DMS114 treated with DMSO at 0.1 percent for 48 hours (cell line): ENCODE results near the gene SCAPER.

Experiments
- DNase-seq: peaks from one replicate; lab custom pipeline; 2025; ENCODE audit not compliant: unreplicated experiment; lab: John Stamatoyannopoulos, UW

The SCAPER gene, protein sequence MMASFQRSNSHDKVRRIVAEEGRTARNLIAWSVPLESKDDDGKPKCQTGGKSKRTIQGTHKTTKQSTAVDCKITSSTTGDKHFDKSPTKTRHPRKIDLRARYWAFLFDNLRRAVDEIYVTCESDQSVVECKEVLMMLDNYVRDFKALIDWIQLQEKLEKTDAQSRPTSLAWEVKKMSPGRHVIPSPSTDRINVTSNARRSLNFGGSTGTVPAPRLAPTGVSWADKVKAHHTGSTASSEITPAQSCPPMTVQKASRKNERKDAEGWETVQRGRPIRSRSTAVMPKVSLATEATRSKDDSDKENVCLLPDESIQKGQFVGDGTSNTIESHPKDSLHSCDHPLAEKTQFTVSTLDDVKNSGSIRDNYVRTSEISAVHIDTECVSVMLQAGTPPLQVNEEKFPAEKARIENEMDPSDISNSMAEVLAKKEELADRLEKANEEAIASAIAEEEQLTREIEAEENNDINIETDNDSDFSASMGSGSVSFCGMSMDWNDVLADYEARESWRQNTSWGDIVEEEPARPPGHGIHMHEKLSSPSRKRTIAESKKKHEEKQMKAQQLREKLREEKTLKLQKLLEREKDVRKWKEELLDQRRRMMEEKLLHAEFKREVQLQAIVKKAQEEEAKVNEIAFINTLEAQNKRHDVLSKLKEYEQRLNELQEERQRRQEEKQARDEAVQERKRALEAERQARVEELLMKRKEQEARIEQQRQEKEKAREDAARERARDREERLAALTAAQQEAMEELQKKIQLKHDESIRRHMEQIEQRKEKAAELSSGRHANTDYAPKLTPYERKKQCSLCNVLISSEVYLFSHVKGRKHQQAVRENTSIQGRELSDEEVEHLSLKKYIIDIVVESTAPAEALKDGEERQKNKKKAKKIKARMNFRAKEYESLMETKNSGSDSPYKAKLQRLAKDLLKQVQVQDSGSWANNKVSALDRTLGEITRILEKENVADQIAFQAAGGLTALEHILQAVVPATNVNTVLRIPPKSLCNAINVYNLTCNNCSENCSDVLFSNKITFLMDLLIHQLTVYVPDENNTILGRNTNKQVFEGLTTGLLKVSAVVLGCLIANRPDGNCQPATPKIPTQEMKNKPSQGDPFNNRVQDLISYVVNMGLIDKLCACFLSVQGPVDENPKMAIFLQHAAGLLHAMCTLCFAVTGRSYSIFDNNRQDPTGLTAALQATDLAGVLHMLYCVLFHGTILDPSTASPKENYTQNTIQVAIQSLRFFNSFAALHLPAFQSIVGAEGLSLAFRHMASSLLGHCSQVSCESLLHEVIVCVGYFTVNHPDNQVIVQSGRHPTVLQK (N-terminal part only)

DNA sequence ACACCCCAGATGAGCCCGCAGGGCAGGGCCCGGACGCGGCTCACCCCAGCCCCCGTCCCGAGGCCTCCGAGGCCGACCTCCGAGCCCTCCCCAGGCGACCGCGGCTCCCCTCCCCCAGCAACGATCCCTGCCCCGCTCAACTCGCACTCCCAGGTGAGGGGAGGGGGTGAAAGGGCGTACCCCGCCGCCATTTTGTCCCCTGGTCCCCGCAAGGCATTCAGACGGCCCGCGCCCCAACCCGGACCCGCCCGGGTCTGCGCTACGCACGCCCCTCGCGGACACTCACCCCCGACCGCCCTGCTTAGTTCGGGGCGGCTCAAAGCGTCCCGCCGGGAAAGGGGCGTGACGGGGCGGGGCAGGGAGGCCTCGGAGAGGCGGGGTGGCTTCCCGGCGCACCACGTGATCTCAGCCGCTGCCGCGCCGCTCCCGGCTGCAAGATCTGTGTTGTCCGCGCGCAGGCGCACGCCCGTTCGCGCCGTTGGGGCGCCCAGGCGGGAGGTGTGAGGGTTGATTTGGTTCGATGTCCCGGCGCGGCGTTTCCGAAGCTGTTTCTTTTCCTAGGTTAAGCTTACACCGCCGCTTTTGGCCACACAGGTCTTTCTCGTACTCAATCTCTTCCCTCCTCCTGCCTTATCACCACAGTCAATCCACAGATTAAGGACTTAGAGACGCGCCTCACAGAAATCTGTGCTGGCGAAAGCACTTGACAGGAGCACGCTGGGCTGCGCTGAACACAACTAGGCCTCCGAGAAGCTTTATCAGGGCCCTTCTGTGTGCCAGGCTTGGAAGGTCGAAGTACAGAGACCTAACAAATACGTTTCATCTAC, at the start of gene SCAPER:
TSS of gene SCAPER (minus strand) at position 328 of the 827 bp plus-strand sequence. CDS start 21,523 bp downstream, outside the sequence.
- DNase-seq = peak; percentile 82

DNA sequence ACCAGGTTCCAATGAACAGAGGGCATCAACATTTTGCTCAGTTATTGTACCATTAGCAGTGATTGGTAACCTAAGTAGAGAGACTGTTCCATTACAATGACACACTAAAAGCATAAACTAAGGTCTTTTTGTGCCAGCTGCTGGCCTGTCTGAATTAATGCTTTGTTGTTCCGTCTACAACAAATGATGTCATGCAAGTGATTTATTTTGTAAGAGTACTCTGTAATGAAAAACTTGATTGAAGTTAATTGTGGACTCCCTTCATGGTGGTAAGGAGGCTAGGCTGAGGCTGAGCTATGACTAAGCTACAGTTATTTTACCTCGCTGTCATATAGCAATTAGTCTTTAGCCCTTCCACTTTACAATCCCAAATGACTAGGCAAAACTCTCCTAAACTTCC, 49.6 kb upstream of the SCAPER start:
- DNase-seq = no peak

DNA sequence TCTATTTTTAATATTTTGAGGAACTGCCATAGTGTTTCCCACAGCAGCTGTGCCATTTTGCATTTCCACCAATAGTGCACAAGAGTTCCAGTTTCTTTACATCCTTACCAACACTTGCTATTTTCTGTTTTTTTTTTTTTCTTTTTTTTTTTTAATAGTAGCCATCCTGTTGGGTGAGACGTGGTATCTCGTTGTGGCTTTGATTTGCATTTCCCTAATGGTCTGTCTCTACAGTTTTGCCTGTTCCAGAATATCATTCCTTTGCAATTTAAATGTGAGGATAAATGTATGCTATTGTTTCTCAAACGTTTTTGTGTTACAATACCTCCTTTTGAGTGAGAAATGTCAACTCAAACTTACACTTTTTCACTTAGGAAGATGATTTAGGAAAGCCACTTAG, 48.8 kb upstream of the SCAPER start:
- no peak for DNase-seq

DNA sequence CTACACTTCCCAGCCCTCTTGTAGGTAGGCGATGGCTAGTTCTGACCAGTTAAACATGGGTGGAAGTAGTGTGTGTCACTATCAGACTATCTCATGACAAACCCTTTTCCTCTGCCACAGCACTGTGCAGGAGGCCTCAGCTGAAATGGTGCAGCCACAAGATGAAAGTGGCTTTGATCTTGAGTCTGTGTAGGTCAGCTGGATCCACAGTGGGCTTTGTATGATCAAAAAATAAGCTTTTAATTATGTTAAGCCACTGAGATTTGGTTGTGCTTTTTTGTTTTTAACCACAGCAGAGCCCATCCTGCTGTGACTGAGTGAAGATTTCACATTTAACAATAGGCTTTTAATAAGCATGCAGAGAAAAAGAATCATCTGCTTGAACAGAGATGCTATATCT, 46.1 kb upstream of the SCAPER start:
- no peak for DNase-seq

DNA sequence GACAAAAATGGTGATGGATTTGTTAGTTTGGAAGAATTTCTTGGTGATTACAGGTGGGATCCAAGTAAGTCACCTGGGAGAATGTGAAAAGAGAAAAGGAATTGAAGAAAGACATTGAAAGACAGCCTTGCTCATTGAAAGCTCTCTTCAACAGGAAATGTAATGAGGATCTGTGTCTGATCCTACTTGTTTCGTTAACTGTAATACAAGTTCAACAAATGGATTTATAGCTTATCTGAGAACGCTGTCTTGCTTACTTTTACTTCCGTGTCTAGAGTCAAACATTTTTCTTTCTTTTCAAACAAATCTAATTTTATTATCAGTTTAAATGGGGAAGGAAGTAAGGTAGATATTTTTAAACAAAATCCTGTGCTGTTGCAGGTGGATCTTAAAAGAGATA, 42.3 kb upstream of the SCAPER start:
- DNase-seq = no peak

DNA sequence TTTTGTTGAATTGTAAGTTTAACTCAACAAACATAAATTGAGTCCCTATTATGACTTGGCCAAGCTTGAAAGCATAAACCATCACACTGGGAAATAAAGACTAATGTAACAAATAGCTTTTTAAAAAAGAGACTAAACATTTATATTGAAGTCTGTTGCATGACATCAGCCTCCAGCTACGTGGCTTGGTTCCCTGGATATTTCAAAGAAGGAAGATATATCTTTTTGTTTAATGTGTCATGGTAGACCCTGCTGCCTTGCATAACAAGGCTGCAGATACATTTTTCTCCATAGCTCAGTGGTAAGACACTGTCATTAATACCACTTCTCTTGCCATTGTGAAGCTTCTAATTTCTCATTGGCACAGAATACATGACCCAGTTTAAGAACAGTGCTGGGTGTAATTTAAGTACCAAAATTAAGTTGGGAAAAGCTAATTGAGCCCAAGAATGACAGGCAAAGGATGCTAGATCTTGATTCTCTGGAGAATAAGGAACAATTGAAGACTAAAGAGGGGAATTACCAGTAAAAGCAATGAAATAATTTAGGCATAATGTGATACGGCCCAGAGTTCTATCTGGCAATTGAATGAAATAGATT, 40.5 kb upstream of the SCAPER start:
- no peak for DNase-seq

DNA sequence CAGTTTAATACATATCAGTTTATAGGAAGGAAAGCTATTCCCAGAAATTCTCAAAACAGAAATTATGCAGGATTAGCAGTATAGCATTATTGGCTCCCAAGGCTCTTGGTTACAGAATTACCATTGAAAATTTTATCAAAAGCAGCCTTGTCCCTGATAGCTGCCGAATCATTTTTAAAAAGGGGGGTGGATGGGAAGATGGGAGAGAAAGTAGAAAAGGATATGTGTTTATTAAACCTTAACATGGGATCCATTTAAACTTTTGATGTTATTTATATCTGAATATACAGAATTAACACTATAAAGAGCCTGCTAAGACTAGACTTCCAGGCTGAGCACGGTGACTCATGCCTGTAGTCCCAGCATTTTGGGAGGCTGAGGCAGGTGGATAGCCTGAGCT, 37.2 kb upstream of the SCAPER start:
- no peak for DNase-seq

DNA sequence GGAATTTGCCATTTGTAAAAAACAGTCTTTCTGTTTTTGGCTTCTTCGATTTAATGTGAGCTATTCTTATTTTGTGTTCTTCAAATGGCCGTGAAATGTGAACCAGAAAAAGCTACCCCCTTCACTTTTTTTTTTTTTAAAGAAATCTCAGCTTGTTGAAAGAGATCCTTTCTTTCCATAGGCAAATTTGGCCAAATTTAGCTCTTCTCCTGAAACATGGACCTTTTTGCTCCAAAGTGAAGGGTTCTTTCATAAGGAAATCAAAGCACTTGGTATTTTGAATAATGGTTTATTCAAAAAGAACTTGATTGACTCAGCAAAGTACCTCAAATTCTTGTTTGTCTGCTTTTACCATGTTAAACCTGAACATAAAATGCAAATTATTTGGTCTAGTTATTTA, 36.5 kb upstream of the SCAPER start:
- no peak for DNase-seq

DNA sequence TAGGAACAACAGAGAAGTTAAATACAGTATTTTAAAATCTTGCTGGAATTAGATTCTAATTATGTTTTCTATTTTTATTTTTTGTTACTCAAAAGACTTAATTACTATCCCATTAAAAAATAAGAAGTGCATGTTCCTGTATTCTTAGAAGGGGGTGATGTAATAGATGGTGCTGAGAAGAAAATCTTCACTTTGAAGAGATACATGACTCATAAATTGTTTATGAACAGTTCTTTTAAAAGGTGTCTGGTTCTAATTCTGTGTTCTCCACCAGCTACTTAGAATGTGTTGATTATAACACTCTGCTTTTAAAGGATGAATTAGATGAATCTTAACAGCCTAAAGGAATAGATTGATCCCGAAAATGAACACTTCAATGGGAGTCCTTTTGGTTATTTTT, 34.6 kb upstream of the SCAPER start:
- no peak for DNase-seq

DNA sequence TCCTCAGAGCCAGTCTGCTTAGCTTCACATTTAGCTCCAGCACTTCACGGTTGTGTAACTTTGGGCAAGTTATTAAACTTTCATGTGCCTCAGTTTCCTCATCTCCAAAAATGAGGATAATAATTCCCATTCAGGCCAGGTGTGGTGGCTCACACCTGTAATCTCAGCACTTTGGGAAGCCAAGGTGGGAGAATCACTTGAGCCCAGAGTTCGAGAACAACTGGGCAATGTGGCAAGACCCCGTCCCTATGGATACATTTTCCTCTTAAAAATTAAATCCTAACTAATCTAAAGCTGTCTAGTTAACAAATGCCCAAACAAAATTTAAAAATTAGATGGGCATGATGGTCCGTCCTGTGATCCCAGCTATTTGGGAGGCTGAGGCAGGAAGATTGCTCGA, 33.6 kb upstream of the SCAPER start:
- no peak for DNase-seq

DNA sequence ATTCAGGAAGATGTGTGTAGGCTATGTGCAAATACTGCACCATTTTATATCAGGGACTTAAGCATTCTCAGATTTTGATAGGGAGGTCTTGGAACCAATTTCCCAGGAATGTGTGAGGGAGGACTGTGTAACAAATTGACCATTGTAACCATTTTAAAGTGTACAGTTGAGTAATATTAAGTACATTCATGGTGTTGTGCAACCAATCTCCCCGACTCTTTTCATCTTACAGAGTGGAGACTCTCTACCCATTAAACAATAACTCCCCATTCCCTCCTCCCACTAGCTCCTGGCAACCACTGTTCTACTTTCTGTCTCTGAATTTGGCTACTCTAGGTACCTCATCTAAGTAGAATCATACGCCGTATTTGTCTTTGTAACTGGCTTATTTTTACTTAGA, 31.5 kb upstream of the SCAPER start:
- DNase-seq = no peak

DNA sequence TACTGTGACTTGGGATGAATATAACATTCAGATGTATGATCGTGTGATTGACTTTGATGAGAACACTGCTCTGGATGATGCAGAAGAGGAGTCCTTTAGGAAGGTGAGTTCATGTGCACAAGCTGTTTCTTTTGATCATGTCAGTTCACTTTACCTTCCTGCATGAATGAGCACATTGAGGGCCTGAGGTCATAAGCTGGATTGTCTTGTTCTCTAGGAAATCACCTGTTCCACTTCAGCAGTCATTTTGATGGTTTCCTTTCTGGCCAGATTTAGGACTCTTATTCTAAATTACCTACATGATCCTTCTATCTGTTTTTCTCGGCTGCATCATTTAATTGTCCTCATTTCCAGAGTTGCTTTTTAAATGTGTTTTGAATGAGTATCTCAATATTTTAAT, 30.5 kb upstream of the SCAPER start:
- no peak for DNase-seq

DNA sequence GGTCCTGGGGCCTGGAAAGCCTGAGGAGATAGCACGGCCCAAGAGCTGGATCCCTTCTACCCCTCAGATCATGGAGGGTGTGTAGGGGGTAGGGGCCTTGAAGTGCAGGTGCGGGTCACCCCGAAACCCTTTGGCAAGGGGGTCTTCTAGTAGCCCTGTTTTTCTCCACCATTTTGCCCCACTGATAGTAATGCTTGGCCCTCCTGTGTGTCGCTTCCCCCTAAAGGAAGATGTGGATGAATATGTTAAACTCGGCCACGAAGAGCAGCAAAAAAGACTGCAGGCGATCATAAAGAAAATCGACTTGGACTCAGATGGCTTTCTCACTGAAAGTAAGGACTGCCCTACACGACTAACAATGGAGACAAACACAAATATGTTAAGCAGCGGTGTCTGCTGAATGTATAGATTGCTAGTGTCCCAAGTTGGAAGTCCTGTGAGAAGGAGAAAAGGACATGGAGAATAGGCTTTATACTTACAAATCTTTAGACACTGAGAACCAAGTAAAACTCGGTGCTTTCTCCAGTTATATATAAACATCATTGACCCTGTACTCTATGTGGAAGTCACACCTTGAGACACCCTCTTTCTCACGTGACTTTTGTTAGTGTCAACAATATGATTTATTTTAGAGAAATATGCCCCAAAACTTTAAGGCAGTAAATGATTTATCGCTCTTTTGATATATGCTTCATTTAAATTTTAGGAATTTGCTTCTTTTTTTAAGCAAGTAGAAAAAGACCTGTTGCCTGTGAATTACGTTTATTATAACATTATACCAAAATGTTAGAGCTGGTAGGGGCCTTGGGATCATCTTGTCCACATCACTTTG, 27.2 kb upstream of the SCAPER start:
- DNase-seq = no peak

DNA sequence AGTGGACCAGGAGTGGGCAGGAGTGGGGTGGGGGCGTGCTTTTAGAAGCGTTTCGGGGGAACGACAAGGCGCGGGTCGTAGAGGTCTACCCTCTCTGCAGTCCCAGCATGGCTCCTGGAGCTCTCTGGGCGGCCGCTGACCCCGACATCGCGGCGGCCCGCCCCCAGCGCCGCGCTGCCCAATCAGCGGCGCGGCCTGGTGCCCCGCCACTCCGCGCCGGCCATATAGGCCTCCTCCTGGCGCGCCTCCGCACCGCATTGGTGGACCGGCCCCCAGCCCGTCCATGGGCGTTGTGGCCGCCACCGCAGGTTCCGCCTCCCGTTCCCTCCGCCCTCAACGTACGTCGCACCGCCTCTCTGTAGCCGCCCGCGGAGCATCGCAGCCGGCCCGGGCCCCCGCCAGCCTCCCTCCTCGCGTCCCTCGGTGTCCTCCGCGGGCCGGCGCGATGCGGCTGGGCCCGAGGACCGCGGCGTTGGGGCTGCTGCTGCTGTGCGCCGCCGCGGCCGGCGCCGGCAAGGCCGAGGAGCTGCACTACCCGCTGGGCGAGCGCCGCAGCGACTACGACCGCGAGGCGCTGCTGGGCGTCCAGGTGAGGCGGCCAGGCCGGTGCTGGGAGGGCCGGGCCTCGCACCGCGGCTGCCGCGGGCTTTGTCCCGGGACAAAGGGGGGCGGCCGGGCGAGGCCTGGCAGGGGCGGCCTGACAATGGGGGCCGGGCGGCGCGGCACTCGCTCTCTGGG, 26.4 kb upstream of the SCAPER start, which contains the start of gene RCN2:
TSS of gene RCN2 (plus strand) at position 353 of the 738 bp plus-strand sequence. CDS start at position 446, 93 bp downstream.
- peak; percentile 91 for DNase-seq

DNA sequence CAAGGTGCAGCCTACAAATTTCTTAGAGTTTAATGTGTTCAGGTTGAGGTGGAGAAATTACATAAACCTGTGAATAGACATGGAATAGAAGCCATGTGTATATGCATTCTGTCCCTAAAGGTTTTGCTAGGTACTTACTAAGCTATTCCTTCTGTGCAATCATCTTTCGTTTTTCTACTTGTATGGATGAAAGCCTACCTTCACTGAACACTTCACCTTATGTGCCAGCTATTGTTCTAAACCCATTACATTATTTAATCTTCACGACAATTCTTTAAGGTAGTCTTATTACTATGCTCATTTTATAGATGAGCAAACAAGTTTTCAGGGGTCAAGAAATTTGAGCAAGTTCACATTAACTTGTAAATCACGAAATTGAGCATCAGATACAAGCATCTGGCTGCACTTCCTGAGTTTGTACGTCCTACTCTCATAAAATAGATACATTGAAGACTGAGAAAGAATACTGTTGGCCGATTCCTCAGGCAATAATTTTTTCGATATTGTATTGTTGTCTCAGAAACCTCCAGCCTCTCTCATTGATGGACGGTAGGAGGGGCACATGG, 25.8 kb upstream of the SCAPER start:
- no peak for DNase-seq

DNA sequence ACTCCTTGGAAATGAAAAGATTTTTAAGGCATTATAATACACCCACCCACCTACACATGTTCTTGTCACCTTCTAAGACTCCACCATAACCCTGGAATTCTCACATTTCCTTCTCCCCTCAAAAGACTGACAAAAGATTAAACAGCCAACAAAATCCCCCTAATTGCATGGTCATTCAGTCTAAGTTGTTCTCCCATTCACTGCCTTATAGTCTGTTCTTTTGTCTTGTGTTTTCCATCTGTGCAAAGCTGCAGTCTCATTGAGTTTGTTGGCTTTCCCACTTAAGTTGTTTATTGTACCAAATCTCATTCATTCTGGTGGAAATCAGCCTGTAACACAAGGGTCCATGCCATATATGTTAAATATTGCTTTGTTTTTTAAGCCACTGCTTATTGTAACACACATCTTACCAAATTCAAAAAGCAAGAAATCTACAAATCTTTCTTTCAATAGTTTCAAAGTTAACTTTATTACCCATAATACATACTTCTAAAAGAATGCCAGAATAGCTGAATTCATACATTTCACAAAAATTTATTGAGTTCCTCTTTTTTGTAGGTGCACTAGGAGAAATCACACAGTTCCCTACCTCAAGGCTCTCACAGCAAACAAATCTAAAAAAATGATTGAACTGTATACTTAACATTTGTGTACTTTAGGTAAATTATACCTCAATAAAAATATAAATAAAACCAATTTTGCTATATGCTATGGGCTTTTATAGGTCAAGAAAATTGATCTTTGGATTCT, 24.0 kb upstream of the SCAPER start:
- no peak for DNase-seq

DNA sequence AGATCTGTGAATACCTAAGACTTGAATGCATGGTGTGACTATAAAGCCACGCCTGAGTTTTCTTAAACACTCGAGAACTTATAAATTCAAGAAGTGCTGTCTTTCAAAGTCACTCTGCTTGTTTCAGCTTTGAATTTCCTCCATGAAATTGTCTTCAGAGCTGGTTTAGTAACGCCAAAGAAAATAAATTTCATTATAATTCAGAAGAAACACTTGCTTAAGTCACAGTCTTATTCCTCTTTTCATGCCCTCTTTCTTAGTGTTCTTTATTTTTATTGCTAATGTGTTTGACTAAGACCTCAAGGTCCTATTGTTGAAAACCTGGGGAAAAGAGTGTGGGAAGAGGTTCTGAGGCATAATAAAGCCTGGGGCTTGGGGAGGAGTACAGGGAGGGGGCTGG, 23.1 kb upstream of the SCAPER start:
- DNase-seq = no peak
